Uterus (tissue), 2 donors: ENCODE results near the gene GLP2R.

Experiments used
- POLR2A ChIP-seq, 2 donors: fragments of 450-650 bp; IDR thresholded peaks; one replicate each; pipeline ENCODE4 v1.6.1; 2016; ENCODE audit warnings: antibody characterized with exemption in 2 of 2, mild to moderate bottlenecking in 1 of 2, moderate library complexity in 1 of 2
- TF ChIP-seq, protein P1 (sequence below), 4 experiments: fragments of 200-600 bp in 2 of 4; fragments of 450-650 bp in 2 of 4; sonication (generic) in 2 of 4; IDR thresholded peaks; one replicate each; pipeline ENCODE4 v1.5.1; 2016 to 2019; ENCODE audit warnings: antibody characterized with exemption in 4 of 4, mild to moderate bottlenecking in 2 of 4, moderate library complexity in 1 of 4

DNA sequence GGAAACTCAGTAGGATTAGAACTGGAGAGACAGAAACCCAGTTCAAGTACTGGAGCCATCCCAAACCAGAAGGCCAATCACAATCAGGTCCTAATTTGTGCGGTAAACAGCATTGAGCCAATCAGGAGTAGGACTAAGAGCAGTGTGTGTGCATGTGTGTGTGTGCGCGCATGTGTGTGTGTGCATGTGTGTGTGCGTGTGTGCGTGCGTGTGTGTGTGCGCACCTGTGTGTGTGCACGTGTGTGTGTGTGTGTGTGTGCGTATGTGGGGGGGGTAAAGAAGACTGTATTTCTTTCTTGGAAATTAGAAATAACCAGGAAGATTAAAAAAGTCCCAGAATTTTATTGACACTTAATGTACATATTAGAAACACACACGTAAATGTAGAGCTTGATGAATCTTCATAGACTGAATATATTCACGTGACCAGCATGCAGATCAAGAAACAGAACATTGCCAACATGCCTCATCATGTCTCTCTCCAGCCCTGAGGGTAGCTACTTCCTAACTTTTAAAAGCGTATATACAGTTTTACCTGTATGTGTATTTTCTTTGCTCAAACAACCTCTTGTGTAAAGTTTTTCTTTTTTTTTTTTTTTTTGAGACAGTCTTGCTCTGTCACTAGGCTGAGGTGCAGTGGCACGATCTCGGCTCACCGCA, 33.4 kb upstream of the GLP2R start:
- TF ChIP-seq POLR2A (IDR thresholded peaks at IDR 0.05), result no peak
- TF ChIP-seq, protein P1, sequence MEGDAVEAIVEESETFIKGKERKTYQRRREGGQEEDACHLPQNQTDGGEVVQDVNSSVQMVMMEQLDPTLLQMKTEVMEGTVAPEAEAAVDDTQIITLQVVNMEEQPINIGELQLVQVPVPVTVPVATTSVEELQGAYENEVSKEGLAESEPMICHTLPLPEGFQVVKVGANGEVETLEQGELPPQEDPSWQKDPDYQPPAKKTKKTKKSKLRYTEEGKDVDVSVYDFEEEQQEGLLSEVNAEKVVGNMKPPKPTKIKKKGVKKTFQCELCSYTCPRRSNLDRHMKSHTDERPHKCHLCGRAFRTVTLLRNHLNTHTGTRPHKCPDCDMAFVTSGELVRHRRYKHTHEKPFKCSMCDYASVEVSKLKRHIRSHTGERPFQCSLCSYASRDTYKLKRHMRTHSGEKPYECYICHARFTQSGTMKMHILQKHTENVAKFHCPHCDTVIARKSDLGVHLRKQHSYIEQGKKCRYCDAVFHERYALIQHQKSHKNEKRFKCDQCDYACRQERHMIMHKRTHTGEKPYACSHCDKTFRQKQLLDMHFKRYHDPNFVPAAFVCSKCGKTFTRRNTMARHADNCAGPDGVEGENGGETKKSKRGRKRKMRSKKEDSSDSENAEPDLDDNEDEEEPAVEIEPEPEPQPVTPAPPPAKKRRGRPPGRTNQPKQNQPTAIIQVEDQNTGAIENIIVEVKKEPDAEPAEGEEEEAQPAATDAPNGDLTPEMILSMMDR (IDR thresholded peaks at IDR 0.05), result no peak
